22Rv1 (cell line): Measurements from ENCODE around the gene ADTRP.
"Not testable (repeated sequence)": the region's sequence is repeated elsewhere in the genome, so short reads cannot be mapped to it uniquely, and the experiment has no call there.

ENCODE experiments used
- H3K27ac ChIP-seq: fragments of 450-650 bp; 2 replicates; pipeline ENCODE4 v1.5.1; 2017
- ZFX ChIP-seq: fragments of 450-650 bp; IDR thresholded peaks from 2 replicates; pipeline ENCODE4 v1.6.1; 2017; ENCODE audit warnings: antibody characterized with exemption, borderline replicate concordance
- TF ChIP-seq, protein P1 (sequence below): fragments of 450-650 bp; IDR thresholded peaks from 2 replicates; pipeline ENCODE4 v1.5.1; 2017; ENCODE audit warnings: mild to moderate bottlenecking

Gene ADTRP

DNA sequence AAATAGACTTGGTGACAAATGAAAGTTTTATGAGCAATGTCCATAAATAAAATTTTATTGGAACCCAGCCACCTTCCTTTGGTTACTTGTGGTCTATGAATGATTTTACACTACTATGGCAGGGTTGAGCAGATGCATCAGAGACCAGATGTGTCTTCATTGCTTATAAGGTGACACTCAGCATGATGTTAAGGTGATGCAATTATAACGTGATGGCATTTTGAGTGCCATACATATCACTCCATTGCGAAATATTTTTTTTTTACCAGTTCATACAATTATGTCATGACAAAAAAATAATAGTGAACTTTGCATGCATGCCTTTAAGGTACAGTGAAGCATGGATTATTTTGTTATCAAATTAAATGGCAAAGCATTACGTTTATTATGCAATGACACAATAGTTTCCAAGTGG lies 96.0 kb downstream of the ADTRP start:
- H3K27ac ChIP-seq = no peak overlapping the region
- TF ChIP-seq, protein P1, sequence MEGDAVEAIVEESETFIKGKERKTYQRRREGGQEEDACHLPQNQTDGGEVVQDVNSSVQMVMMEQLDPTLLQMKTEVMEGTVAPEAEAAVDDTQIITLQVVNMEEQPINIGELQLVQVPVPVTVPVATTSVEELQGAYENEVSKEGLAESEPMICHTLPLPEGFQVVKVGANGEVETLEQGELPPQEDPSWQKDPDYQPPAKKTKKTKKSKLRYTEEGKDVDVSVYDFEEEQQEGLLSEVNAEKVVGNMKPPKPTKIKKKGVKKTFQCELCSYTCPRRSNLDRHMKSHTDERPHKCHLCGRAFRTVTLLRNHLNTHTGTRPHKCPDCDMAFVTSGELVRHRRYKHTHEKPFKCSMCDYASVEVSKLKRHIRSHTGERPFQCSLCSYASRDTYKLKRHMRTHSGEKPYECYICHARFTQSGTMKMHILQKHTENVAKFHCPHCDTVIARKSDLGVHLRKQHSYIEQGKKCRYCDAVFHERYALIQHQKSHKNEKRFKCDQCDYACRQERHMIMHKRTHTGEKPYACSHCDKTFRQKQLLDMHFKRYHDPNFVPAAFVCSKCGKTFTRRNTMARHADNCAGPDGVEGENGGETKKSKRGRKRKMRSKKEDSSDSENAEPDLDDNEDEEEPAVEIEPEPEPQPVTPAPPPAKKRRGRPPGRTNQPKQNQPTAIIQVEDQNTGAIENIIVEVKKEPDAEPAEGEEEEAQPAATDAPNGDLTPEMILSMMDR = no peak
- no peak for TF ChIP-seq ZFX

DNA sequence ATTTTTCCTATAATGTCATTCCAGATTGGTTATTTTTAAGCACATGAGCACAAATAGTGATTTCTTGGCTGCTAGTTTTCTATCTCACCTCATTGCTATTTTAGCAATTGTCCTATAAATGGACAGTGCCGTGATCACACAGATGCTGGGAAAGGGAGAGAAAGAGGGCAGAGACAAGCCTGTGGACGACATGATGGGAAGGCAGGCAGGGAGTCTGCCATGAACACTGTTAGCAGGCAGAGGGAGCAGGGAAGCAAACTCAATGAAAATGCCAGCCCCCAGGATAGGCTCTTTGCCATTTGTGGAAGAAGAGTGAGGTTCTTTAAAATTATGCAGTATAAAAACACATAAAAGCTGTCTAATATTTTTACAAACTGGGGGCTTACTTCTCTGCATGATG lies 96.8 kb downstream of the ADTRP start:
- TF ChIP-seq ZFX = no peak
- TF ChIP-seq, protein P1 = no peak
- no peak overlapping the region for H3K27ac ChIP-seq

DNA sequence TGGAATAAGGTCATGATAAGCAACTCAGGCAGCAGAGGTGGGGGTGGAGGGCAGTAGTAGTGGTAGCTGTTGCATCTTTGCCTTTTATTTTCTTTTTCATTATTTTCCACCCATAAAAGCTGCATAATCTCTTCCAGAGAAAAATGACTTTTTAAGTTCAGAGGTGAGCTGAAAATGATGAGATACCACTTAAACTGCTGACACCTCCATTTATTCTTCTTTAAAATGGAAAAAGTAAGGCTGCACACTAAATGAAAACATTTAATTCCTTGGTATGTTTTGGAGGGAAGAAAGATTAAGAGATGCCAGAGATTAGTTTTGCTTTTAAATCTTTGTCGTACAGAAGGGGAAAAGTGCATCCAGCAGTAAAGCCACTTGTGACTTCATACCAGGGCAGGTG lies 97.2 kb downstream of the ADTRP start:
- TF ChIP-seq, protein P1 = no peak
- no peak for TF ChIP-seq ZFX
- no peak overlapping the region for H3K27ac ChIP-seq

DNA sequence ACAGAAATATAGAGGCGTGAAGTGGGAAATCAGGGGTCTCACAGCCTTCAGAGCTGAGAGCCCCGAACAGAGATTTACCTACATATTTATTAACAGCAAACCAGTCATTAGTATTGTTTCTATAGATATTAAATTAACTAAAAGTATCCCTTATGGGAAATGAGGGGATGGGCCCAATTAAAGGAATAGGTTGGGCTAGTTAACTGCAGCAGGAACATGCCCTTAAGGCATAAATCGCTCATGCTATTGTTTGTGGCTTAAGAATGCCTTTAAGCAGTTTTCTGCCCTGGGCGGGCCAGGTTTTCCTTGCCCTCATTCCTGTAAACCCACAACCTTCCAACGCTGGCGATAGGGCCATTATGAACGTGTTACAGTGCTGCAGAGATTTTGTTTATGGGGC lies 98.1 kb downstream of the ADTRP start:
- H3K27ac ChIP-seq = not testable (repeated sequence)

DNA sequence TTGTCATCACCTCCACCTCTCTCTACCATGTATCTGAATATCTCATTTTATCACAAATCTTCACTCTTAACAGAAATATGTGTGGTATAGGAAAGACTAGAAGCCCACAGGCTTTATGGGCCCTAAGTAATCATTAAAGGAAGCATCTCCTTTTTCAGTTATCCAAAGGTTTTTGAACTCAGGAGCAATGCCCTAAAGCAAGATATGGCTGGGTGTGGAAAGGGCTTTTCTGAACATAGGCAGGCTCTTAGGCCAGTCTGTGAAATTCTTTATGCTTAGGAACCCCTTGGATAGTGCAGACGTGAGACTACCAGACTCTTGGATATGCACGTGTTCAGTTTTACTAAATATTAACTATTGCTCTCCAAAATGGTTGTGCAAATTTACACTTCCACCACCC lies 99.5 kb downstream of the ADTRP start:
- no peak for TF ChIP-seq ZFX
- no peak overlapping the region for H3K27ac ChIP-seq

DNA sequence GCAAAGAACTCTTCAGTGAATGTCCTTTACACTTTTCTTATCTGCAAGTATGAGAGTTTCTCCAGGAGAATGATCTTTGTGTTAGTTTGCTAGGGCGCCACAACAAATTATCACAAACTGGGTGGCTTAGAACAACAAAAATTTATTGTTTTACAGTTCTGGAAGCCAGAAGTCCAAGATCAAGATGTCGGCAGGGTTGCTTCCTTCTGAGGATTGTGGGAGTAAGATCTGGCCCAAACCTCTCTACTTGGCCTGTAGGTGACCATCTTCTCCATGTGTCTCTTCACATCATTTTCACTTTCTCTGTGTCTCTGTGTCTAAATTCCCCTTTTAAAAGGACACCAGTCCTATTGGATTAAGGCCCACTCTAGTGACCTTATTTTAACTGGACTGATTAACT lies 103.0 kb downstream of the ADTRP start:
- TF ChIP-seq ZFX = no peak
- TF ChIP-seq, protein P1 = peak; percentile 55
- H3K27ac ChIP-seq = no peak overlapping the region

DNA sequence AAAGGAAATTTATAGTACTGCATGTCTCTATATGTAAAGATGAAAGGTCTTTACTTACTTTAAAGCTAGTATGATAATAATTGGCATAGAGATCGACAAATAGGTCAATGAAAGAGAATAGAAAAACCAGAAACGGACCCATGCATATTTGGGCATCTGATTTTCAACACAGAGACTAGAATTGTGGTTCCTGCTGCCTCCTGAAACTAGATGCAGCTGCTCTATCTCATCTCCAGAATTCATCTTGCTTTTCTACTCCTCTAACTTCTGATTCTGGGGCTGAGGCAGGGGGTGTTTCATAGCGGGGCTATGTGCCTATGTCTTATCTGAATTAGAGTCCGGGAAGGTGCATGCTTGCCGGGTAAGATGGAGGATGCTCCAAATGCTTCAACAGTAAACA lies 105.9 kb downstream of the ADTRP start:
- H3K27ac ChIP-seq = no peak overlapping the region
- TF ChIP-seq ZFX = no peak
- TF ChIP-seq, protein P1 = no peak

DNA sequence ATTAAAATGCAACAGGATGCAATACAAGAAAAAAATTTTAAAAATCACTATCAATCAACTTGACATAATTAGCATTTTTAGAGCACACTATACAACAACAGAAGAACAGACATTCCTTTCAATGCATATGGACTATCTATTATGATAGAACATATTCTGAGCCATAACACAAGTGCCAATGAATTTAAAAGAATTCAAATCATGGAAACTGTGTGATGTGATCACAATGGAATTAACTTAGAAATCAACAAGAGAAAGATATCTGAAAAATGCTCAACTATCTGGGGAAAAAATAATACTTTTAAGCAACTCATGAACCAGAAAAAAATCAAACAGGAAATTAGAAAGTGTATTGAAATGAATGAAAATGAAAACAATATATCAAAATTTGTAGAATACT lies 106.3 kb downstream of the ADTRP start:
- TF ChIP-seq, protein P1 = no peak
- TF ChIP-seq ZFX = no peak
- no peak overlapping the region for H3K27ac ChIP-seq
